SW480 (cell line): ENCODE data around the gene RFX3.

Experiments used
- DNase-seq: peaks from one replicate; pipeline ENCODE4 v3.0.0-alpha.2; 2016; ENCODE audit warnings: low spot score

RFX3 gene

GRCh38 chr9:3513265-3513818 is 12.5 kb downstream of the RFX3 start:
- no peak for DNase-seq

- no peak for DNase-seq
Observed at GRCh38 chr9:3511551-3511950, 14.2 kb downstream of the RFX3 start.

- DNase-seq = no peak
Observed at GRCh38 chr9:3510796-3511195, 15.0 kb downstream of the RFX3 start.

- no peak for DNase-seq
Observed at GRCh38 chr9:3509926-3510325, 15.9 kb downstream of the RFX3 start.

GRCh38 chr9:3508521-3509291 is 17.1 kb downstream of the RFX3 start:
- DNase-seq = peak; percentile 54

GRCh38 chr9:3508078-3508431 is 17.7 kb downstream of the RFX3 start:
- no peak for DNase-seq

GRCh38 chr9:3507395-3508077 is 18.3 kb downstream of the RFX3 start:
- DNase-seq = no peak

- no peak for DNase-seq
Observed at GRCh38 chr9:3506164-3506563, 19.6 kb downstream of the RFX3 start.

- no peak for DNase-seq
Observed at GRCh38 chr9:3502560-3503398, 23.0 kb downstream of the RFX3 start.

GRCh38 chr9:3500044-3500443 is 25.8 kb downstream of the RFX3 start:
- no peak for DNase-seq

GRCh38 chr9:3498691-3499090 is 27.1 kb downstream of the RFX3 start:
- DNase-seq = no peak

GRCh38 chr9:3497857-3498256 is 27.9 kb downstream of the RFX3 start:
- no peak for DNase-seq

GRCh38 chr9:3497401-3497800 is 28.4 kb downstream of the RFX3 start:
- DNase-seq = no peak

- no peak for DNase-seq
Observed at GRCh38 chr9:3495855-3496254, 29.9 kb downstream of the RFX3 start.

- DNase-seq = no peak
Observed at GRCh38 chr9:3492214-3492613, 33.6 kb downstream of the RFX3 start.

GRCh38 chr9:3491450-3491849 is 34.4 kb downstream of the RFX3 start:
- no peak for DNase-seq

GRCh38 chr9:3490957-3491356 is 34.8 kb downstream of the RFX3 start:
- DNase-seq = no peak

GRCh38 chr9:3482578-3482977 is 43.2 kb downstream of the RFX3 start:
- no peak for DNase-seq

- DNase-seq = no peak
Observed at GRCh38 chr9:3480353-3480655, 45.5 kb downstream of the RFX3 start.

- DNase-seq = no peak
Observed at GRCh38 chr9:3479514-3480352, 46.1 kb downstream of the RFX3 start.

GRCh38 chr9:3478549-3478953 is 47.2 kb downstream of the RFX3 start:
- no peak for DNase-seq
